Gastrocnemius medialis (tissue), 4 donors: ENCODE data around the gene OR6B2.

ENCODE experiments used
- POLR2A ChIP-seq, 2 donors: fragments of 450-650 bp; IDR thresholded peaks; one replicate each; pipeline ENCODE4 v1.6.1; 2017; ENCODE audit warnings: antibody characterized with exemption in 2 of 2, mild to moderate bottlenecking in 2 of 2, moderate library complexity in 2 of 2
- TF ChIP-seq, protein P1 (sequence below), 5 experiments: fragments of 450-650 bp in 3 of 5; fragments of 200-600 bp in 2 of 5; sonication (generic) in 2 of 5; IDR thresholded peaks in 4 of 5; conservative IDR thresholded peaks in 1 of 5; 1 replicate in 4 of 5; 2 replicates in 1 of 5; pipeline ENCODE4 v1.5.1; 2016 to 2019; ENCODE audit warnings: antibody characterized with exemption in 5 of 5, mild to moderate bottlenecking in 3 of 5, moderate library complexity in 3 of 5

DNA sequence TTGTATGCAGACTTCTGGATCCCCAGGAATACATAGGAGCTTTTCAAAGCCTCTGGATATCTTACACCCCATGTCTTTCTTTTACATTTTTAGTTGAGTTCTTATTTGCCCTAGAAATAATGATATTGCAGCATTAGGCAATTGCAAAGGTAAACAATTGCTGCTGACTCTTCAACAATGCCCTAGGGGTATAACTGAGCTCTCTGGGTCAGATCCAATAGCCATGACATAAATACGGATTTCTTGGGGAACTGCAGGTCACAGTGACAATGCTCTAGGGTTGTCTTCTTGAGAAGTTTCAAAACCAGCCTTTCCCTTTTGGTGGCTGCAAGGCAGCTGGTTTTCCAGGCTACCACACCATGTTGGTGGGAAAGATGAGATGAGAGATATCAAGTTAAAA, 39.6 kb upstream of the OR6B2 start:
- TF ChIP-seq, protein P1, sequence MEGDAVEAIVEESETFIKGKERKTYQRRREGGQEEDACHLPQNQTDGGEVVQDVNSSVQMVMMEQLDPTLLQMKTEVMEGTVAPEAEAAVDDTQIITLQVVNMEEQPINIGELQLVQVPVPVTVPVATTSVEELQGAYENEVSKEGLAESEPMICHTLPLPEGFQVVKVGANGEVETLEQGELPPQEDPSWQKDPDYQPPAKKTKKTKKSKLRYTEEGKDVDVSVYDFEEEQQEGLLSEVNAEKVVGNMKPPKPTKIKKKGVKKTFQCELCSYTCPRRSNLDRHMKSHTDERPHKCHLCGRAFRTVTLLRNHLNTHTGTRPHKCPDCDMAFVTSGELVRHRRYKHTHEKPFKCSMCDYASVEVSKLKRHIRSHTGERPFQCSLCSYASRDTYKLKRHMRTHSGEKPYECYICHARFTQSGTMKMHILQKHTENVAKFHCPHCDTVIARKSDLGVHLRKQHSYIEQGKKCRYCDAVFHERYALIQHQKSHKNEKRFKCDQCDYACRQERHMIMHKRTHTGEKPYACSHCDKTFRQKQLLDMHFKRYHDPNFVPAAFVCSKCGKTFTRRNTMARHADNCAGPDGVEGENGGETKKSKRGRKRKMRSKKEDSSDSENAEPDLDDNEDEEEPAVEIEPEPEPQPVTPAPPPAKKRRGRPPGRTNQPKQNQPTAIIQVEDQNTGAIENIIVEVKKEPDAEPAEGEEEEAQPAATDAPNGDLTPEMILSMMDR (IDR thresholded peaks at IDR 0.05 in 4 of 5, conservative IDR thresholded peaks at IDR 0.05 in 1 of 5) = no peak
- no peak for TF ChIP-seq POLR2A (IDR thresholded peaks at IDR 0.05)
